ENCODE data around the gene SND1.

The SND1 gene

DNA sequence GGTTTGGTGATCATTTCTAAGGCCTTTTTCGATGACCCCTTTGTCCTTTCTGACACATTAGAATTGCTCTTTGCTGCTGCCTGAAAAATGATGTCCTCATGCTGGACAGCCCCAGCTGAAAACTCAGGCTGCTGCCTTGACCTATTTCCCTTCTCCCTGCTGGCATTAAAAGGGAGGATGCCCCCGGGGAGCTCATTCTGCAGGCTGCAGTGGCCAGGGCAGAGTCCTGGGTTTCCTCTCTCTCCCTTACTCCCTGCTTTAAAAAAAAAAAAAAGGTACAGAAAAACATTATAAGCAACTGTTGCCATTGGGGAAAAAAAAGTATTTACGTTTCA, 343.9 kb downstream of the SND1 start:
- Histone ChIP-seq H3K9me3 (ENCODE audit: severe bottlenecking) (no peaks in the 10 kb centered on the region), H3K36me3 (peaks cover 10% of the 10 kb centered on the region), H3K27ac (no peak overlapping the region), H3K27me3 (ENCODE audit: insufficient read depth, low read depth, severe bottlenecking) (no peaks in the 10 kb centered on the region), H3K4me3 (ENCODE audit: low read depth, low read length) (no peak overlapping the region)
- TF ChIP-seq, protein P1, sequence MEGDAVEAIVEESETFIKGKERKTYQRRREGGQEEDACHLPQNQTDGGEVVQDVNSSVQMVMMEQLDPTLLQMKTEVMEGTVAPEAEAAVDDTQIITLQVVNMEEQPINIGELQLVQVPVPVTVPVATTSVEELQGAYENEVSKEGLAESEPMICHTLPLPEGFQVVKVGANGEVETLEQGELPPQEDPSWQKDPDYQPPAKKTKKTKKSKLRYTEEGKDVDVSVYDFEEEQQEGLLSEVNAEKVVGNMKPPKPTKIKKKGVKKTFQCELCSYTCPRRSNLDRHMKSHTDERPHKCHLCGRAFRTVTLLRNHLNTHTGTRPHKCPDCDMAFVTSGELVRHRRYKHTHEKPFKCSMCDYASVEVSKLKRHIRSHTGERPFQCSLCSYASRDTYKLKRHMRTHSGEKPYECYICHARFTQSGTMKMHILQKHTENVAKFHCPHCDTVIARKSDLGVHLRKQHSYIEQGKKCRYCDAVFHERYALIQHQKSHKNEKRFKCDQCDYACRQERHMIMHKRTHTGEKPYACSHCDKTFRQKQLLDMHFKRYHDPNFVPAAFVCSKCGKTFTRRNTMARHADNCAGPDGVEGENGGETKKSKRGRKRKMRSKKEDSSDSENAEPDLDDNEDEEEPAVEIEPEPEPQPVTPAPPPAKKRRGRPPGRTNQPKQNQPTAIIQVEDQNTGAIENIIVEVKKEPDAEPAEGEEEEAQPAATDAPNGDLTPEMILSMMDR (IDR thresholded peaks at IDR 0.05; ENCODE audit: low read depth, low read length): no peak
- no peak for DNase-seq

DNA sequence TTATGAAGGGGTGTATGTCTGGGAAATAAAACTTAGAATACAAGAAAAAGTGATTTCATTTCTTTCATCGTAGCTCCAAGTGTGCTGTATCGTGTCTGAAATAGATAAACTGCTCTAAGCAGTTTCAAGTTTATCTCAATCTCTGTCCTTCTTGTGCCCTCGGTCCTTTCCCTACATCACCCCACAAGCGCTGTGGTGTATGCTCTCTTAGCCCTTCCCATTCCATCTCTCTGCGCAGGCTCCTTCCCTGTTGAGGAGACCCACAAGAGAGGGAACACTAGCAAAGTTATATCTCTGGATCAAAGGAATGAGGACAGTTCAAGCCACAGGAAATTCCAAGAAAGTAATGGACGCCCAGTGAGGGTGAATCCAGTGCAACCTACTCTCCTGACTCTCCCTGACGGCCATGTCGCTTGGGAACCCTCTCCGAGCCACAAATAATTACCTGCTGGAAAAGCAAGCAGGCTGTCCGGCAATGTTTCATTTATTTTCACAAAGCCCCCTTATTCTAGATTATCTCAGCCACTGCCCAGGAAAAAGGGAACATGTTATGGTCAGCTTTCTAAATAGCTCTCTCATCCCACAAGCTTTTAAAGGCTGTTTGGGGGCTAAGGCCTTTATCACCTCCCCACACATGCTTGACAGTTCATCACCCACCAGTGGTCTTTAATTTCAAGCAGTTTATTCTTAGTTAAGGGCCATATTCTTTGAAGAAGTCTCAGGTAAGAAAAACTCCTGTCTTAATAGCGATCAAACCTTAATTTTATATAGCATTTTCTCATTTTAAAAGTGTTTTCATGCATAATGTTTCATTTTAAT, 344.5 kb downstream of the SND1 start:
- Histone ChIP-seq H3K4me3 (ENCODE audit: low read depth, low read length) (no peak overlapping the region), H3K9me3 (ENCODE audit: severe bottlenecking) (no peaks in the 10 kb centered on the region), H3K27me3 (ENCODE audit: insufficient read depth, low read depth, severe bottlenecking) (no peaks in the 10 kb centered on the region), H3K27ac (no peak overlapping the region), H3K36me3 (peaks cover 10% of the 10 kb centered on the region)
- TF ChIP-seq, protein P1 (IDR thresholded peaks at IDR 0.05; ENCODE audit: low read depth, low read length): no peak
- no peak for DNase-seq

DNA sequence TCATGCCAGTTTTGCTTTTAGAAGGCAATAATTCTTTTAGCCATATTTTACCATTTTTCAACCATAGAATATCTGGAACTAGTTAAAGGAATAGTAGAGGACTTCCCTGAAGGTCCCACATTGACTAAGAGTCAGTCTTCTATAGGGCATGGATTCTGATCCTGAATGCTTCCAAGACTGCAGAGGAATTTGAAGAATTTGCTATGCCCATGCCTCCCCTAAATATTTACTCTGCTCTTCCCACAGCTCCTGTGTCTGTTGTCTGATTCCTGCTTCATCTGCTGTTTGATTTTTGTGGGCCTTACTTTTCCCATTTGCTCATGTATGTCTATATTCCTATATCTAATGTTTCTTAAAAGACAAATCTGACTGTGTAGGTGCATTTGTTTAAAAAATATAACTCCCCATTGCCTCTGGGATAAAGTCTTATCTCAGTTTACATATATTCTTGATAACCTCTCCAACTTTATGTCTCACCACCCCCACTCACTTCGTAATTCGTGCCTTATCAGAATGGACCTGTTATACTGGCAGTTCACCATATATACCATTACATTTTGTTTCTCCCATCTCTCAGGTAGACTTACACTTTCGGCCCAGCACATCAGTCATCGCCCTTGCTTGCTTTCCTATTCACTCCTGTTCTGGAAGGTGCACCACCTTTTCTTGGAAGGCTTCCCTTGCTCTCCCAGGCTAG, 345.4 kb downstream of the SND1 start:
- H3K36me3 ChIP-seq: peaks cover 10% of the 10 kb centered on the region
- no peak for DNase-seq
- no peak overlapping the region for H3K4me3 ChIP-seq (ENCODE audit: low read depth, low read length)
- TF ChIP-seq, protein P1 (IDR thresholded peaks at IDR 0.05; ENCODE audit: low read depth, low read length): no peak
- H3K27me3 ChIP-seq (ENCODE audit: insufficient read depth, low read depth, severe bottlenecking): no peaks in the 10 kb centered on the region
- no peak overlapping the region for H3K27ac ChIP-seq
- H3K9me3 ChIP-seq (ENCODE audit: severe bottlenecking): no peaks in the 10 kb centered on the region

DNA sequence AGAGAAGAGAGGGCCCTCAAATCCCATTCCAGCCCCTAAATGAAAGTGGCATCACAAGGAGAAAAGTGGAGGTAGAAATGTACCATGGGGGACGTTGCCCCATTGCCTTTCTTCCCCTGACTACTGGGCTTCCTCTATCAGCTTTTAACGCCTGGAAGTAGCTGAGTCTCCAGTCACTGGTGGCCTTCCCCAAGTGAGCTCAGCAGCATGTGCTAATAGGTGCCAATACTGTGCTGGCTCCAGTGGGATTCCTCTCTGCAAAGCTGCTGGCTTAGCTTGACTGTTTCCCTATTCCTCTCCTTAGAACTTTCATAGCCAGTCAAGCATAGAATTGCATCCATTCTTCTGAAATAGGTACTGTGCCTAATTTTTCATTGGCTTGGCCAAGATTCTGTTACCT, 346.7 kb downstream of the SND1 start:
- DNase-seq: no peak

DNA sequence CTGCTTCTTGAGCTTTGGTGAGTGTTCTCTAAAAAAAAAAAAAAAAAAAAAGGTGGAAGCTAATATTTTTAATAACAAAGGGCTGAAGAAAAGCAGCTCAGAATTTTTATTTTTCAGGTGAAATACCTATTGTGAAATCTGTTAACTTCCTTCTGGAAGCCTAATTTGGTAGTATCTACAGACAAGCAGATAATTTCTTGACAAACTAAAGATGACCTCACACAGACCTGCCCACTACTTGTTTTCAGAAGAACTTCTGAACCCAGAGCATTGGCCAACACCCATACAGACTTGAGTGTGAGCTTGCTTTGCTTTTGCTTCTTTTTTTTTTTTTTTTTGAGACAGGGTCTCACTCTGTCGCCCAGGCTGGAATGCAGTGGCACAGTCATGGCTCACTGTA, 348.1 kb downstream of the SND1 start:
- no peak overlapping the region for H3K4me3 ChIP-seq (ENCODE audit: low read depth, low read length)
- H3K27me3 ChIP-seq (ENCODE audit: insufficient read depth, low read depth, severe bottlenecking): no peaks in the 10 kb centered on the region
- no peaks in the 10 kb centered on the region for H3K9me3 ChIP-seq (ENCODE audit: severe bottlenecking)
- H3K27ac ChIP-seq: no peak overlapping the region
- H3K36me3 ChIP-seq: no peaks in the 10 kb centered on the region; the same call in 1 of the 2 replicates
- TF ChIP-seq, protein P1 (IDR thresholded peaks at IDR 0.05; ENCODE audit: low read depth, low read length): no peak
- no peak for DNase-seq

More for the DNA sequence above, 346.7 kb downstream of the SND1 start:
- H3K27ac ChIP-seq: no peak overlapping the region
- H3K9me3 ChIP-seq (ENCODE audit: severe bottlenecking): no peaks in the 10 kb centered on the region
- no peak overlapping the region for H3K4me3 ChIP-seq (ENCODE audit: low read depth, low read length)
- H3K27me3 ChIP-seq (ENCODE audit: insufficient read depth, low read depth, severe bottlenecking): no peaks in the 10 kb centered on the region
- TF ChIP-seq, protein P1 (IDR thresholded peaks at IDR 0.05; ENCODE audit: low read depth, low read length): no peak
- H3K36me3 ChIP-seq: no peaks in the 10 kb centered on the region; the same call in 1 of the 2 replicates
